Stimulated activated CD8-positive, alpha-beta memory T cell treated with anti-CD3 and anti-CD28 coated beads, Interleukin-15, amount 100 ng/mL, for 4 hours (primary cell): ENCODE measurements around the gene PPP5C.

Experiments used
- DNase-seq, 2 donors: peaks; one replicate each; pipeline ENCODE4 v3.0.0-alpha.2; 2020; ENCODE audit warnings: low read depth in 2 of 2

The PPP5C gene

DNA sequence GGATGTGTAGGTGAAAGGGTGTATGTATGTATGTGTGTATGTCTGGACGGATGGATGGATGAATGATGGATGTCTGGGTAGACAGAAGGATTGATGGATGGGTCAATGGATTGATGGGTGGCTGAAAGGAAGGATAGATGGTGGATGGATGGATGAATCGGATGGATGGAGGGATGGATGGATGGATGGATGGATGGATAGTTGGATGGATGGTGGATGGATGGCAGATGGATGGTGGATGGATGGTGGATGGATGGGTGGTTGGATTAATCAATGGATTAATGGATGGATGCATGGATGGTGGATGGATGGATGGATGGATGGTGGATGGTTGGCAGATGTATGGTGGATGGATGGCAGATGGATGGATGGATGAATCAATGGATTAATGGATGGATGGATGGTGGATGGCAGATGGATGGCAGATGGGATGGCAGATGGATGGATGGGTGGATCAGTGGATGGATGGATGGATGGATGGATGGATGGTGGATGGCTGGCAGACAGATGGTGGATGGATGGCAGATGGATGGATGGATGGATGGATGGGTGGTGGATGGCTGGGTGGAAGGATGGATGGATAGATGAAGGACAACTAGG, 16.5 kb upstream of the PPP5C start:
- DNase-seq, result no peak

DNA sequence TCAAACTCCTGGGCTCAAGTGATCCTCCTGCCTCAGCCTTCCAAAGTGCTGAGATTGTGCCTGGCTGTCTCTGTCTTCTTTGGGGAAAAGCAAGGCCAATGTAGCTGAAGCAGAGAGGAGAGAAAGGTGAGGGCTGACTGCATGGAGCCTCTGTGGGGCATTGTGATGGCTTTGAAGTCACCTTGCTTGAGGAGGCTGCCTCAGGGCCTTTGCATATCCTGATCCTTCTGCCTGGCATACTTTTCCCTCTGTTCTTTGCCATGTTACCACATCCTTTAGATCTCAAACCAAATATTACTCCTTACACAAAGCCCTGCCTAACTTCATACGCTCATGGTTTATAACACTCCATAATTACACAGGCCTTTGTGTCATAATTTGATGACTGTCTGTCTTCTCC, 9.4 kb upstream of the PPP5C start:
- no peak for DNase-seq

DNA sequence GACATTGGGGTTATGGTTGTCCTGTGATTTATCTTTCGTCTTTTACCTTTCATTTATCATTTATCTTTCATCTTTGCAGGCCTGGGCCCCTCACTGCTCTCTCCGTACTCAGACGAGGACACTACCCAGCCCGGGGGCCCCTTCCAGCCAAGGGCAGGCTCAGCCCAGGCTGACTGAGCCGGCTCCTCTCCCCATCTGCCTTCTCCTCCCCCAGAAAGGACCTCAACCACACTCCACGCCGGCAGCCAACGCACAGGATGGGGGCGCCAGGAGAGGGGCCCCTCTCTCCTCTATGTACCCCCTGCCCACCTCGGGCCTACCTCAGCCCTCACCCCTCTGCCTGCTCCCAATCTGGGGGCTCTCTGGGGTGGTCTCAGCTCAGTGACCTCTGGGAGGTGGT, 7.4 kb upstream of the PPP5C start:
- DNase-seq, result no peak

- no peak for DNase-seq
Measured at GRCh38 chr19:46340051-46340659, 6.7 kb upstream of the PPP5C start.

- no peak for DNase-seq
Measured at GRCh38 chr19:46341937-46342336, 5.0 kb upstream of the PPP5C start.

DNA sequence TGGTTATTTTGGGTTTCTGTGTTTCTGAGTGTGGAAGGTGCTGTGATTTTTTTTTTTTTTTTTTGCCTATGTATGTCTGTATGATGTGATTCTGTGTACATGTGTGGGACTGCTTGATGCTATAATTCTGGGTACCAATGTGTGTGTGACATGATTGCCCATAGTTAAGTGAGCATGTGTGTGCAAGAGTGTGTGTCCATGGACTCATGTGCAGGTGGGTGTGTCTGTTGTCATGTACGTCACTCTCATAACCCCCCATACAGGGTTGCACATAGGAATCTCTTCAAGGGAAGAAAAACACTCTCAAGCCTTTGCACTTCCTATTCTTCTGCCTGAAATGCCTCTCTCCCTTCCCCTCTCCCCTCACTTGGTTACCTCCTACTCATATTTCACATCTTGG, 2.5 kb upstream of the PPP5C start:
- no peak for DNase-seq

DNA sequence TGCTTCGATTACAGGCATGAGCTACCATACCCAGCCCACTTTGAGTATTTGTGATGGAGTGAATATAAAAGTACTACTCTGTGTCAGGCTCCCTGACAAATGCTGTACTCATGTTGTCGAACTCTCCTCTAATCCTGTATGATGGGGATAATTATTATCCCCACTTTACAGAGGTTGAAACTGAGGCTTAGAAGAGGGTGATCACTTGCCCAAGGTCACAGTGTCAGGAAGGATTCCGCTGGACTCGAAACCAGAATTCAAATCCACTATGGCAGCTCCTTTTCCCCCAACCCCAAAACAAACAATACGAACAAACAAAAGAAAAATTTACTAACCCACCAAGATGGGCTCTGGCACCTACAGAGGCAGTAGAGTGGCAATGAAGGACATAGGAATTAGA, 1.7 kb upstream of the PPP5C start:
- no peak for DNase-seq

DNA sequence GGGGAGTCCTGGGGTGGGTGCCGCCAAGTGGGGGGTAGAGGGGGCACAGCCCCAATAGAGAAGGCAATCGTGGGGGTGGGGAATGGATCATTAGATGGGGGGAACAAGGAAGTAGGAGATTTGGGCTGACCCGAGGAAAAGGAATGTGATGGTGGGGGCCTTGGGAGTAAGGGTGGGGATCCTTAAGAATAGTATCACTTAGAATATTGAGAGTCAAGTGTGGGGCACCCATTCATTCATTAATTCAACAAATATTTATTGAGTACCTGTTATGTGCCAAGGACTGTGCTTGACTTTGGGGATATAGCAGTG, 641 bp downstream of the PPP5C start:
- DNase-seq, result no peak

- no peak for DNase-seq
Measured at GRCh38 chr19:46347985-46348384, 1.1 kb downstream of the PPP5C start.

- no peak for DNase-seq
Measured at GRCh38 chr19:46349311-46349993, 2.6 kb downstream of the PPP5C start.

GRCh38 chr19:46350029-46350757, 3.3 kb downstream of the PPP5C start:
- DNase-seq, result no peak

DNA sequence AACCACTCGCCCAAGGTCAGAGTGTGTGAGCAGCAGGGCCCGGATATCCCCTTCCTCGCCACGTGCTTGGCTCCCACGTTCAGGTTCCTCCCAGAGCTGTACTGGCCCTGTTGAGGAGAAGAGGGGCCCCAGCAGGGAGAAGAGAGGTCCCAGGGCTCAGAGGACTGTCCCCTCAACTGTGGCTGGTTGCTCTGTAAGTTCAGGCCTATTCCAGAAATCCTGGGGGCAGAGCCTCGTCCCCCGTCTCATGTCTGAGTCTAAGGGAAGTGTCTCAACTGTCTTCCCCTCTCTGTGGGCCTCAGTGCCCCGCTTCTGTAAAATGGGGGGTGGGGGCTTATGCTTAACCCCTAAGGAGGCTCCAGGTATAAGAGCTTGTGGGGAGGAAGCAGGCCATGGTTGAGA, 3.9 kb downstream of the PPP5C start:
- no peak for DNase-seq

- DNase-seq, result no peak
Measured at GRCh38 chr19:46351241-46352041, 4.6 kb downstream of the PPP5C start.

DNA sequence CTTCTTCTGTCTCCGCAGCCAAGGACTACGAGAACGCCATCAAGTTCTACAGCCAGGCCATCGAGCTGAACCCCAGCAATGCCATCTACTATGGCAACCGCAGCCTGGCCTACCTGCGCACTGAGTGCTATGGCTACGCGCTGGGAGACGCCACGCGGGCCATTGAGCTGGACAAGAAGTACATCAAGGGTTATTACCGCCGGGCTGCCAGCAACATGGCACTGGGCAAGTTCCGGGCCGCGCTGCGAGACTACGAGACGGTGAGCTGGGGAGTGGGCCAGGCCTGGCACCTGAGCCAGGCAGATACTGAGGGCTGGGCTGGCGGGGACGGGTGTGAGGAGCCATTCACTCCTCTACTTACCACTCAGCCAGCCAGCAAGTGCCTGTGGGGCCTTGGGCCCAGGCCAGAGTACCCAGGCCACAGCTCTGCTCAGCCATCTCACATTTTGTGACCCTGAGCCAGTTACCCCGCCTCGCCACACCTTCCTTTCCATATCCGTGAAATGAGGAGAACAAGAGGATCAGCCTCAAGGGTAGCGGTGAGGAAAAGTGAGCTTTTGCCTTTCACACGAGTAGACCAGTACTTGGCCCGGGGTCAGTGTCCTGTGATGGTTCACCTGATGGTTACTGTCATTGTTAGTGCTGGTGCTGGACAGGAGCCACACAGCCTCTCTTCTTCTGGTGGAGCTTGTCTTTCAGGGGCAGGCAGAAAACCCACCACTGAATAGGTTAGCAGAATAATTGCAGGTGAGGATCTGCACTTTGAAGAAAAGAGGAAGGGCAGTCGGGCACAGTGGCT, 7.0 kb downstream of the PPP5C start:
- DNase-seq, result no peak

DNA sequence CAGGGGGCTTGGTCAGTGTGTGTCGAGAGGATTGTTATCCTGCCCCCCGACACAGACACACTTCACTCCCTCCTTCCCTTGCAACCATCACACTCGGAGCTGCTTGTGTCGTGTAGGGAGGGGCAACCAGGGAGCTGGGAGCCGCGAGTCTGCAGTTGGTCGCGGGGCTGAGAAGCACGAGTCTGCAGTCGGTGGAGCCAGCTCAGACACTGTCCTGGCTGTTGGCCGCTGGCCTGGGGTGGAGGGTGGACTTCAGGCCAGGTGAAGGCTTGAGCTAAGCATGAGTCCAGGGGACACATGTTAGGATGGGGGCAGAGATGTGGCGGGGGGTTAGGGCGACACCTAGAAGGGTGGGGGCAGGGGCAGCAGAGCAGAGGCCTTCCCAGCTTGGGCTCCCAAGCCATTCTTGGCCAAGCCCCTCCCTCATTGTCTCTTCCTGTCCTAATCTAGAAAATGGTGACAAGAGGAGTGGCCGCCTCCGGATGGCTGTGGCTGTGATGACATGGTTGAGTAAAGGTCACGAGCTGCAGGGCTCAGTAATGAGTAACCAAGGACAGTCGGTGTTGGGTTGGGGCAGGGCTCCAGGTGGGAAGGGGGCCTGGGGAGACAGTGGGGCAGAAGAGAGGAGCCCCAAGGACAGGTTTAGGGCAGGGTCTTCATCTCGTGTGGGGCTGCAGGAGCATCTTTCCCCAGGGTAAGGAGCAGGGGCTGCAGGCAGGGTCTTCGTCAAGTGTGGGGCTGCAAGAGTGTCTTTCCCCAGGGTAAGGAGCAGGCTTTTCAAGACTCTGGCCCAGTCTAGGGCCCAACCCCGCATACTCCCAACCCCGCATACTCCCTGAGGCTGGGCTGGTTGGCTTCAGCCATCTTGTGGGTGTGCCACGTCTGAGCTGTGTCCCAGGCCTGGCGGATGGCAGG, 8.6 kb downstream of the PPP5C start:
- no peak for DNase-seq

DNA sequence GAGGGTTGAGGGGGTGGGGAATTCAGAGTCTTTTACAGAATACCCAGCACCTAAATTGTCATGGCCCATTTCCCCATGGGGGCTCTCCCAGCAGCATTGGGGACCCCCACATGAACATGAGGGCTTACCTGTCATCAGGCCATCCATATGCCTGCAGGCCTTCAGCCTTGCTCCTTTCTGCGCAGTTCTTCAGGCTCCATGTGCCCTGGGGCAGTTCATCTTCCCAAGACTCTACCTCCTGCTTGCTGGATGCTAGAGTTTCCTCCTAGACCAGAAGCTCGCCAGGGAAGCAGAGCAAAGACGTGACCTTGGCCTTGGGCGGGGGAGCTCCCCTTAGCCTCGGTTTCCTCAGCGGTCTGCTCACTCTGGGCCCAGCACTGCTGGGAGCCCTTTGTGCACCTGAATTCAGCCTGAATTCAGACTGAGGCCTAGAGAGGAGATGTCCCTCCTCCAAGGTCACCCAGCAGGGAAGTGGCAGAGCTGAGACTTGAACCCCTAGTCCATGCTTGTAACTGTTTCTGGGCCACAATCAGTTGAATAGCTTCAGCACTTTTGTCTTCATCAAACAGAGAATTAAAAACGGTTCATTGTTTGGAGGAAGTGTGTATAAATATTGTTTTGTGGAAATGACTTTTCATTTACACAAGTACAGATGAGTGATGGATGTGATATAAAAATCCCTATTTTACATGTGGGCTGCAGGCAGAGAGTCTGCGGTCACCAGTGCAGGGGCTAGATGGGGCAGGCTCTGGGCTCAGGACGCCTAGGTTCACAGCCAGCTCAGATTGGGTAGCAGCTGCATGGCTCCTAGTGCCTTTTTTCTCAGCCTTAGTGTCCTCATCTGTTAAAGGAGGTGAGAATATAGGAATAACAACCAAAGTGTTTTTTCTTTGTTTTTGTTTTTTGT, 9.5 kb downstream of the PPP5C start:
- DNase-seq, result no peak

- DNase-seq, result no peak
Measured at GRCh38 chr19:46357846-46358583, 11.1 kb downstream of the PPP5C start.

GRCh38 chr19:46361915-46362314, 15.0 kb downstream of the PPP5C start:
- DNase-seq, result no peak
